Measurements from ENCODE around the gene ATP10B. TPM values are rescaled to one million over a fixed set of nuclear protein-coding genes. Genes with fewer than 3 reads are reported as not detected.

The ATP10B gene
- total RNA-seq, 1 donor from 2014 or later: not detected

GRCh38 chr5:160547061-160547460 lies 304.9 kb downstream of the ATP10B start:
- no peaks in the 10 kb centered on the region for H3K9me3 ChIP-seq
- ATAC-seq (no peak), DNase-seq (no peak)
- no peak for TF ChIP-seq CTCF (IDR thresholded peaks at IDR 0.05)
- H3K4me1 ChIP-seq: no peaks in the 10 kb centered on the region
- intact Hi-C loops (cut with DNase I): no loop called here
- H3K36me3 ChIP-seq: no peaks in the 10 kb centered on the region
- H3K27me3 ChIP-seq: no peaks in the 10 kb centered on the region
- no peak overlapping the region for H3K4me3 ChIP-seq
- no peak overlapping the region for H3K27ac ChIP-seq

GRCh38 chr5:160545832-160546231 lies 306.2 kb downstream of the ATP10B start:
- Histone ChIP-seq H3K4me1 (no peaks in the 10 kb centered on the region), H3K27ac (no peak overlapping the region), H3K4me3 (no peak overlapping the region), H3K9me3 (no peaks in the 10 kb centered on the region), H3K27me3 (no peaks in the 10 kb centered on the region), H3K36me3 (no peaks in the 10 kb centered on the region)
- no peak for ATAC-seq
- intact Hi-C loops (cut with DNase I): no loop called here
- no peak for TF ChIP-seq CTCF (IDR thresholded peaks at IDR 0.05)
- no peak for DNase-seq

- no peak for TF ChIP-seq CTCF (IDR thresholded peaks at IDR 0.05)
- Histone ChIP-seq H3K9me3 (no peaks in the 10 kb centered on the region), H3K4me1 (no peaks in the 10 kb centered on the region), H3K27ac (no peak overlapping the region), H3K4me3 (no peak overlapping the region), H3K27me3 (no peaks in the 10 kb centered on the region), H3K36me3 (no peaks in the 10 kb centered on the region)
- intact Hi-C loops (cut with DNase I): no loop called here
- no peak for DNase-seq
- no peak for ATAC-seq
Observed at GRCh38 chr5:160543395-160543794, 308.6 kb downstream of the ATP10B start.

GRCh38 chr5:160542840-160543239 lies 309.2 kb downstream of the ATP10B start:
- Histone ChIP-seq H3K27ac (no peak overlapping the region), H3K36me3 (no peaks in the 10 kb centered on the region), H3K4me3 (no peak overlapping the region), H3K4me1 (no peaks in the 10 kb centered on the region), H3K27me3 (no peaks in the 10 kb centered on the region), H3K9me3 (no peaks in the 10 kb centered on the region)
- no peak for TF ChIP-seq CTCF (IDR thresholded peaks at IDR 0.05)
- no peak for ATAC-seq
- no peak for DNase-seq
- intact Hi-C loops (cut with DNase I): no loop called here

GRCh38 chr5:160542281-160542680 lies 309.7 kb downstream of the ATP10B start:
- TF ChIP-seq CTCF (IDR thresholded peaks at IDR 0.05): no peak
- H3K9me3 ChIP-seq: no peaks in the 10 kb centered on the region
- intact Hi-C loops (cut with DNase I): no loop called here
- no peaks in the 10 kb centered on the region for H3K4me1 ChIP-seq
- H3K36me3 ChIP-seq: no peaks in the 10 kb centered on the region
- H3K4me3 ChIP-seq: no peak overlapping the region
- ATAC-seq: no peak
- no peak for DNase-seq
- H3K27ac ChIP-seq: no peak overlapping the region
- H3K27me3 ChIP-seq: no peaks in the 10 kb centered on the region

GRCh38 chr5:160539431-160539830 lies 312.6 kb downstream of the ATP10B start:
- Histone ChIP-seq H3K27ac (no peak overlapping the region), H3K27me3 (no peaks in the 10 kb centered on the region), H3K9me3 (no peaks in the 10 kb centered on the region), H3K4me1 (no peaks in the 10 kb centered on the region), H3K4me3 (no peak overlapping the region), H3K36me3 (no peaks in the 10 kb centered on the region)
- intact Hi-C loops (cut with DNase I): no loop called here
- DNase-seq (no peak), ATAC-seq (no peak)
- no peak for TF ChIP-seq CTCF (IDR thresholded peaks at IDR 0.05)

All from upper lobe of right lung (tissue), 1 donor.